Measurements from ENCODE around the gene C22orf15. TPM values are rescaled to one million over a fixed set of nuclear protein-coding genes. Genes with fewer than 3 reads are reported as not detected.

Gene C22orf15
- total RNA-seq, 2 donors from 2014 or later: 1.5 to 2.2 TPM

- DNase-seq: peak; percentile 47
- Mint-ChIP-seq H3K4me3 (no peak overlapping the region), H3K27ac (peak overlapping the region; percentile 32), H3K27me3 (ENCODE audit: insufficient read depth) (no peaks in the 10 kb centered on the region), H3K9me3 (no peaks in the 10 kb centered on the region), H3K36me3 (ENCODE audit: low read depth) (peaks cover 82% of the 10 kb centered on the region), H3K4me1 (peaks cover 20% of the 10 kb centered on the region)
- Histone ChIP-seq H3K27ac (ENCODE audit: low read depth, low read length) (no peak overlapping the region), H3K36me3 (ENCODE audit: control insufficient read depth, insufficient read depth, low read length) (peaks cover 74% of the 10 kb centered on the region), H3K4me3 (ENCODE audit: low read length) (no peak overlapping the region), H3K4me1 (ENCODE audit: control insufficient read depth, insufficient read depth, low read length) (no peaks in the 10 kb centered on the region), H3K9me3 (ENCODE audit: control insufficient read depth, low read length) (no peaks in the 10 kb centered on the region), H3K9ac (ENCODE audit: extremely low read depth, low read length, poor library complexity, severe bottlenecking) (no peak overlapping the region), H3K27me3 (ENCODE audit: control insufficient read depth, insufficient read depth, low read length, poor library complexity, severe bottlenecking) (no peaks in the 10 kb centered on the region)
- WGBS, 2 experiments (ENCODE audit: insufficient coverage in 1 of 2, insufficient read length in 1 of 2): 81 to 83% methylated on average over 12 to 21 of the region's 21 CpGs
- TF ChIP-seq CTCF (conservative IDR thresholded peaks at IDR 0.05): no peak
Measured at GRCh38 chr22:23803001-23803819, 40.4 kb downstream of the C22orf15 start.

DNA sequence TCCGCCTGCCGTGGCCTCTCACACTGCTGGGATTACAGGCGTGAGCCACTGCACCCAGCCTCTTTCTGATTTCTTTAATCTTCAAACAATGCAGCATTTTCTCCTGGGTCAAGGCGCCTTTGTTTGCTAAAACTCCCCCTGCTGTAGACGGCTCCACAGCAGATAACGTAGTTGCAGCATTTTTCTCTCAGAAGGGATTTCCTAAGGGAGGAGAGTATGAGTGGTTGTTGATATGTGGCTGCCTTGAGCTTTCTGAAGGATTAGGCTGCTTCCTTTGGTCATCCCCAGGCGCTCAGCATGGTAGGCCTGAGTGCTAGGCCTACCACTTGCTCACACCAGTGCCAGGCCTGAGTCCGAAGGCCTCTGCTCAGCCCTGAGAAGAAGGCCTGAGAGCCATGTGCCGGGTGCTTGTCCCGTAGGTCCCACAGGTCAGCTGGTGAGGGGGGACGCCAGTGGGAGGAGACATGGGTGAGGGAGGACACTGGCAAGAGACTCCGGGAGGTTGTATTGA, 42.0 kb downstream of the C22orf15 start:
- H3K9me3 Mint-ChIP-seq: no peaks in the 10 kb centered on the region

GRCh38 chr22:23806837-23807236, 44.0 kb downstream of the C22orf15 start:
- no peak overlapping the region for H3K27ac ChIP-seq (ENCODE audit: low read depth, low read length)
- peaks cover 20% of the 10 kb centered on the region for H3K4me1 Mint-ChIP-seq
- no peaks in the 10 kb centered on the region for H3K9me3 ChIP-seq (ENCODE audit: control insufficient read depth, low read length)
- H3K27me3 ChIP-seq (ENCODE audit: control insufficient read depth, insufficient read depth, low read length, poor library complexity, severe bottlenecking): no peaks in the 10 kb centered on the region
- no peaks in the 10 kb centered on the region for H3K9me3 Mint-ChIP-seq
- no peak overlapping the region for H3K4me3 Mint-ChIP-seq
- H3K27ac Mint-ChIP-seq: no peak overlapping the region
- WGBS, 2 experiments (ENCODE audit: insufficient coverage in 1 of 2, insufficient read length in 1 of 2): 100% methylated on average over 1 of the region's 1 CpG; no CpG with 5 or more reads in 1 of the 2 experiments
- H3K27me3 Mint-ChIP-seq (ENCODE audit: insufficient read depth): no peaks in the 10 kb centered on the region
- DNase-seq: no peak
- H3K9ac ChIP-seq (ENCODE audit: extremely low read depth, low read length, poor library complexity, severe bottlenecking): no peak overlapping the region
- no peaks in the 10 kb centered on the region for H3K4me1 ChIP-seq (ENCODE audit: control insufficient read depth, insufficient read depth, low read length)
- H3K36me3 ChIP-seq (ENCODE audit: control insufficient read depth, insufficient read depth, low read length): peaks cover 63% of the 10 kb centered on the region
- peaks cover 78% of the 10 kb centered on the region for H3K36me3 Mint-ChIP-seq (ENCODE audit: low read depth)
- no peak overlapping the region for H3K4me3 ChIP-seq (ENCODE audit: low read length)
- TF ChIP-seq CTCF (conservative IDR thresholded peaks at IDR 0.05): no peak

More for the DNA sequence above, 42.0 kb downstream of the C22orf15 start:
- H3K27ac Mint-ChIP-seq: peak overlapping the region; percentile 91
- TF ChIP-seq CTCF (conservative IDR thresholded peaks at IDR 0.05): peak; percentile 41
- H3K4me3 ChIP-seq (ENCODE audit: low read length): no peak overlapping the region
- no peak overlapping the region for H3K27ac ChIP-seq (ENCODE audit: low read depth, low read length)
- H3K36me3 Mint-ChIP-seq (ENCODE audit: low read depth): peaks cover 79% of the 10 kb centered on the region
- no peak overlapping the region for H3K4me3 Mint-ChIP-seq
- H3K27me3 Mint-ChIP-seq (ENCODE audit: insufficient read depth): no peaks in the 10 kb centered on the region
- H3K4me1 ChIP-seq (ENCODE audit: control insufficient read depth, insufficient read depth, low read length): no peaks in the 10 kb centered on the region
- H3K36me3 ChIP-seq (ENCODE audit: control insufficient read depth, insufficient read depth, low read length): peaks cover 69% of the 10 kb centered on the region
- no peak overlapping the region for H3K9ac ChIP-seq (ENCODE audit: extremely low read depth, low read length, poor library complexity, severe bottlenecking)
- WGBS, 2 experiments (ENCODE audit: insufficient coverage in 1 of 2, insufficient read length in 1 of 2): 69 to 77% methylated on average over 9 to 12 of the region's 12 CpGs
- no peaks in the 10 kb centered on the region for H3K27me3 ChIP-seq (ENCODE audit: control insufficient read depth, insufficient read depth, low read length, poor library complexity, severe bottlenecking)
- H3K9me3 ChIP-seq (ENCODE audit: control insufficient read depth, low read length): no peaks in the 10 kb centered on the region
- DNase-seq: peak; percentile 57
- peaks cover 20% of the 10 kb centered on the region for H3K4me1 Mint-ChIP-seq
